SJSA1 (cell line): ENCODE measurements around the gene SCAP. TPM values are rescaled to one million over a fixed set of nuclear protein-coding genes. Genes with fewer than 3 reads are reported as not detected.
"Not testable (repeated sequence)": the region's sequence is repeated elsewhere in the genome, so short reads cannot be mapped to it uniquely, and the experiment has no call there.

Source experiments
- DNase-seq, 2 experiments: peaks; one replicate each; pipeline ENCODE4 v3.0.0-alpha.2; 2015 to 2020; ENCODE audit warnings: low spot score in 2 of 2, low read depth in 1 of 2
- H3K27ac ChIP-seq: fragments of 250-450 bp; sonication (Bioruptor Pico); 2 replicates; pipeline ENCODE4 v1.5.1; 2020; ENCODE audit warnings: mild to moderate bottlenecking, moderate library complexity
- H3K27me3 ChIP-seq: fragments of 250-450 bp; sonication (Bioruptor Pico); replicated peaks from 2 replicates; pipeline ENCODE4 v1.5.1; 2020; ENCODE audit warnings: mild to moderate bottlenecking, moderate library complexity
- H3K36me3 ChIP-seq: fragments of 250-450 bp; sonication (Bioruptor Pico); 2 replicates; pipeline ENCODE4 v1.5.1; 2020; ENCODE audit warnings: mild to moderate bottlenecking
- H3K4me1 ChIP-seq: fragments of 250-450 bp; sonication (Bioruptor Pico); replicated peaks from 2 replicates; pipeline ENCODE4 v1.6.1; 2021; ENCODE audit warnings: mild to moderate bottlenecking
- H3K4me3 ChIP-seq: fragments of 250-450 bp; sonication (Bioruptor Pico); 2 replicates; pipeline ENCODE4 v1.5.1; 2020; ENCODE audit warnings: mild to moderate bottlenecking
- H3K9me3 ChIP-seq: fragments of 250-450 bp; sonication (Bioruptor Pico); replicated peaks from 2 replicates; pipeline ENCODE4 v1.5.1; 2020; ENCODE audit warnings: mild to moderate bottlenecking
- total RNA-seq: library from RNA; depleted of rRNA; stranded (reverse); fragments of >200 nt; shearing (Covaris generic); gene quantifications from 2 replicates; pipeline ENCODE4 v1.2.3, GENCODE V29; 2014

The SCAP gene
- total RNA-seq, 1 experiment from 2014 or later: 33.5 TPM

DNA sequence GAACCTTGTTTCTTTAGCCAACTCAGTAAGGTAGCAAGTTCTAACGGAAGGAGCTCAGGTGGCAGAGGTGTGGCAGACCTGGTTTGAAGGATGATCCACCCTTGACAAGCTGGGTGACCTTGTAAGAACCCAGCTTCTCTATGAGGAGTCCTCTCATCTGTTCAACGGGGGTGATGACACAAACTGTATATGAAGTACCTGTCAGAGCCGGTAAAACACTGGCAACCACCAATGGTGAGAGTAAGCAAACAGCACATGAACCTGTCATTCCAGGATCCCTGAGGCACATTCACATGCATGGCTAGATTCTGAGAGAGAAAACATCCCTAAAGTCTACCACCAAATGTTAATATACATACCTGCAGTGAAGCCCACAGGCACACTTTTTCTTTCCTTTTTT lies 2.4 kb downstream of the SCAP start:
- H3K27ac ChIP-seq: no peak overlapping the region
- peaks cover 10% of the 10 kb centered on the region for H3K4me1 ChIP-seq
- H3K27me3 ChIP-seq: no peaks in the 10 kb centered on the region
- no peaks in the 10 kb centered on the region for H3K9me3 ChIP-seq
- H3K36me3 ChIP-seq: peaks cover 4% of the 10 kb centered on the region
- no peak overlapping the region for H3K4me3 ChIP-seq
- DNase-seq: no peak

DNA sequence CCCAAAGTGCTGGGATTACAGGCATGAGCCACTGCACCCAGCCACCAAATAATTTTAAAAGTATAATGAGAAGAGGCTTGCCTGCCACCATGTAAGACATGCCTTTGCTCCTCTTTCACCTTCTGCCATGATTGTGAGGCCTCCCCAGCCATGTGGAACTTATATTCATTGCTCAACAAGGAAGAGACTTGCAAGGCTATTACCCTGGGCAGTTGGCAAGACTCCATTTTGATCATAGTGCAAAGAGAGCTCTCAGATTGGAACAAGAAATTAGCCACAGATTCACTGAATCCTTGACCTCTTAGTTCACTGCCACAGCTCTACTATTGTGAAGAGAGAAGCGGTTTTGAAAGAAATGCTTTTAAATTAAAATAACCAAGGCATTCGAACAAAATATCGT lies 6.1 kb downstream of the SCAP start:
- no peaks in the 10 kb centered on the region for H3K36me3 ChIP-seq
- H3K27ac ChIP-seq: no peak overlapping the region
- peaks cover 2% of the 10 kb centered on the region; the same call in 1 of the 2 replicates for H3K4me1 ChIP-seq
- no peak for DNase-seq
- H3K9me3 ChIP-seq: no peaks in the 10 kb centered on the region
- no peak overlapping the region for H3K4me3 ChIP-seq
- no peaks in the 10 kb centered on the region for H3K27me3 ChIP-seq

- not testable (repeated sequence) for H3K27me3 ChIP-seq, H3K4me3 ChIP-seq, H3K36me3 ChIP-seq, DNase-seq, H3K4me1 ChIP-seq, H3K9me3 ChIP-seq, H3K27ac ChIP-seq
Measured at GRCh38 chr3:47468315-47468714, 7.4 kb downstream of the SCAP start.

GRCh38 chr3:47464588-47464987 lies 11.2 kb downstream of the SCAP start:
- Histone ChIP-seq H3K27ac (no peak overlapping the region), H3K4me1 (no peaks in the 10 kb centered on the region), H3K4me3 (no peak overlapping the region), H3K36me3 (no peaks in the 10 kb centered on the region), H3K9me3 (no peaks in the 10 kb centered on the region), H3K27me3 (no peaks in the 10 kb centered on the region)
- no peak for DNase-seq

GRCh38 chr3:47459534-47460085 lies 16.1 kb downstream of the SCAP start:
- H3K4me1 ChIP-seq, H3K9me3 ChIP-seq, H3K4me3 ChIP-seq, H3K36me3 ChIP-seq, H3K27ac ChIP-seq, H3K27me3 ChIP-seq, DNase-seq: not testable (repeated sequence)

- Histone ChIP-seq H3K9me3 (no peaks in the 10 kb centered on the region), H3K27me3 (no peaks in the 10 kb centered on the region), H3K4me1 (no peaks in the 10 kb centered on the region), H3K27ac (no peak overlapping the region), H3K36me3 (no peaks in the 10 kb centered on the region), H3K4me3 (no peak overlapping the region)
- DNase-seq: no peak
Measured at GRCh38 chr3:47456984-47457383, 18.8 kb downstream of the SCAP start.

GRCh38 chr3:47455806-47456452 lies 19.8 kb downstream of the SCAP start:
- no peaks in the 10 kb centered on the region for H3K36me3 ChIP-seq
- H3K4me3 ChIP-seq: no peak overlapping the region
- H3K9me3 ChIP-seq: no peaks in the 10 kb centered on the region
- H3K4me1 ChIP-seq: no peaks in the 10 kb centered on the region
- DNase-seq: no peak
- no peaks in the 10 kb centered on the region for H3K27me3 ChIP-seq
- H3K27ac ChIP-seq: no peak overlapping the region

GRCh38 chr3:47452453-47453215 lies 23.1 kb downstream of the SCAP start:
- Histone ChIP-seq H3K27me3 (no peaks in the 10 kb centered on the region), H3K4me1 (no peaks in the 10 kb centered on the region), H3K9me3 (no peaks in the 10 kb centered on the region), H3K36me3 (no peaks in the 10 kb centered on the region), H3K4me3 (no peak overlapping the region), H3K27ac (no peak overlapping the region)
- no peak for DNase-seq

- no peaks in the 10 kb centered on the region for H3K9me3 ChIP-seq
Measured at GRCh38 chr3:47444103-47444502, 31.6 kb downstream of the SCAP start.

GRCh38 chr3:47443611-47443995 lies 32.1 kb downstream of the SCAP start:
- Histone ChIP-seq H3K36me3 (no peaks in the 10 kb centered on the region), H3K27me3 (no peaks in the 10 kb centered on the region), H3K9me3 (no peaks in the 10 kb centered on the region), H3K27ac (no peak overlapping the region), H3K4me3 (no peak overlapping the region), H3K4me1 (no peaks in the 10 kb centered on the region)
- DNase-seq: no peak

More at GRCh38 chr3:47444103-47444502, 31.6 kb downstream of the SCAP start:
- no peak overlapping the region for H3K27ac ChIP-seq
- DNase-seq: no peak
- no peak overlapping the region for H3K4me3 ChIP-seq
- H3K27me3 ChIP-seq: no peaks in the 10 kb centered on the region
- no peaks in the 10 kb centered on the region for H3K4me1 ChIP-seq
- H3K36me3 ChIP-seq: no peaks in the 10 kb centered on the region

DNA sequence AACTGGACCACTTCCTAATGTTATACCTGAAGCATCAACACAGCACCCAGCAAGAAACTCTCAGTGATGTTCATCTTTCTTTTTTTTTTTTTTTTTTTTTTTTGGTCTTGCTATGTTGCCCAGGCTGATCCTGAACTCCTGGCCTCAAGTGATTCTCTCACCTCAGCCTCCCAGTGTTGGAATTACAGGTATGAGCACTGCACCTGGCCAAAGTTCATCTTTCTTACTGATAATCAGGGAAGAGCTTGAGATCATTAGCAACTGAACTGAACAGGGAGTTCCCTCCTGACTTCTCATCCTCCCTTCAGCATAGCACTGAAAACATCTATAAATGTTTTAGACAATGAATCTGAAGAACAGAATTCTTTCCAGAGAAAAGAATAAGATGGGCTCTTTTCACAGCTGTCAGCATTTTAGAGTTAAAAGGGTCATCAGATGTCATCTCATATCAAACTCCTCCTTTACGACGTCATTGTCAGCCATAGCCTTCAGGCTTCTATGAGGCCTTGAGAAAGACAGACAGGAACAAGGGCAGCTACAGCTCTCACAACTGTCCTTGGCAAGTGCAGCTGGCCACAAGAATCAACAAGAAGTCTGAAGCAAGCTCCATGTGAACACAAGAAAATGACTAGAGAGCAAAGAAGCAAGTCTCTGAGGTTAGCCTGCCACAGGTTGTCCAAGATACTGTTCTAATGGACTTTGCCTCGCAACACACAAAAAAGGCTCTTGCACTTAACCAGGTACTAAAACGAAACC lies 33.8 kb downstream of the SCAP start:
- no peaks in the 10 kb centered on the region for H3K4me1 ChIP-seq
- no peak overlapping the region for H3K27ac ChIP-seq
- no peak for DNase-seq
- H3K9me3 ChIP-seq: no peaks in the 10 kb centered on the region
- H3K36me3 ChIP-seq: no peaks in the 10 kb centered on the region
- no peak overlapping the region for H3K4me3 ChIP-seq
- H3K27me3 ChIP-seq: no peaks in the 10 kb centered on the region

DNA sequence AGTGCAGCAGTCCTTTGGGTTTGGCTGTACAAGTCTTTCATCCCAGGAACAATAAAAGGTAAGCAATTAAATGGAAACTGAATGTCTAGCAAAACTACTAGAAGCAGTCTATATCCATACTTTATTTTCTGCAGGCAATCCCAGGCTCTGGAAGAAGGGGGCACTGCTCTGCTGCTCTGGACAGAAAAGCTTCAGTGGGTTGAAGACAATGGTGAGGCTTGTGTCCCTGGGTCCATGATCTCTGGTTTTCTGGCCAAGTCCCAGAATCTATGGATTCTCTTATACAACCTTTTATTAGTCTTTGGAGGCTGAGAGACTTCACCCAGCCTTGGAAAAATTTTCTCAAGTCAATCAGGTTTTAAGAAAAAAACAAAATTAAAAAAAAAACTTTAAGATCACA lies 35.6 kb downstream of the SCAP start:
- Histone ChIP-seq H3K27ac (no peak overlapping the region), H3K4me1 (no peaks in the 10 kb centered on the region), H3K27me3 (no peaks in the 10 kb centered on the region), H3K9me3 (no peaks in the 10 kb centered on the region), H3K36me3 (no peaks in the 10 kb centered on the region), H3K4me3 (no peak overlapping the region)
- DNase-seq: no peak

DNA sequence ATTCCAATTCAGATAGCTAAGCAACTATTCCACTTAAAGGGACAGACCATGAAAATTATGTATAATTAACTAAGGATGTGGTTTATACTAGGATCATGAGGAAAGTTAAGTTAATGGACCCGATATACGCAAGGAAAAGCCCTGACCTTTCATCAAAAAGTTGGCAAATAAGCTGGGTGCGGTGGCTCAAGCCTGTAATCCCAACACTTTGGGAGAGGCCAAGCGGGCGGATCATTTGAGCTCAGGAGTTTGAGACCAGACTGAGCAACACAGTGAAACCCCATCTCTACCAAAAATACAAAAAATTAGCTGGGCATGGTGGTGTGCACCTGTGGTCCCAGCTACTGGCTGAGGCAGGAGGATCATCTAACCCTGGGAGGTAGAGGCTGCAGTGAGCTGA lies 39.6 kb downstream of the SCAP start:
- H3K9me3 ChIP-seq: no peaks in the 10 kb centered on the region
- no peaks in the 10 kb centered on the region for H3K4me1 ChIP-seq
- no peaks in the 10 kb centered on the region for H3K27me3 ChIP-seq
- DNase-seq: no peak
- H3K36me3 ChIP-seq: peaks cover 6% of the 10 kb centered on the region; the same call in 1 of the 2 replicates
- no peak overlapping the region for H3K27ac ChIP-seq
- H3K4me3 ChIP-seq: no peak overlapping the region

- Histone ChIP-seq H3K4me1 (no peaks in the 10 kb centered on the region), H3K9me3 (no peaks in the 10 kb centered on the region), H3K36me3 (peaks cover 6% of the 10 kb centered on the region; the same call in 1 of the 2 replicates), H3K27me3 (no peaks in the 10 kb centered on the region), H3K27ac (no peak overlapping the region), H3K4me3 (no peak overlapping the region)
- no peak for DNase-seq
Measured at GRCh38 chr3:47434849-47435248, 40.9 kb downstream of the SCAP start.
